Neural crest cell (in vitro differentiated cells): ENCODE results near the gene PRAMEF1. TPM values are rescaled to one million over a fixed set of nuclear protein-coding genes. Genes with fewer than 3 reads are reported as not detected.
"Not testable (repeated sequence)": the region's sequence is repeated elsewhere in the genome, so short reads cannot be mapped to it uniquely, and the experiment has no call there.

Experiments used
- DNase-seq: peaks from one replicate; pipeline ENCODE4 v3.0.0; 2021; ENCODE audit warnings: low read depth, mixed read lengths, low spot score
- H3K27ac Mint-ChIP-seq: one replicate; pipeline ENCODE4 v1.8.0; 2021; ENCODE audit warnings: mild to moderate bottlenecking, mixed read lengths; ENCODE audit not compliant: unreplicated experiment
- H3K27me3 Mint-ChIP-seq: 2 replicates; pipeline ENCODE4 v1.8.0; 2021; ENCODE audit warnings: low read depth, mild to moderate bottlenecking, mixed read lengths
- H3K36me3 Mint-ChIP-seq: 2 replicates; pipeline ENCODE4 v1.8.0; 2021; ENCODE audit warnings: low read depth, mild to moderate bottlenecking, mixed read lengths
- H3K4me1 Mint-ChIP-seq: 2 replicates; pipeline ENCODE4 v1.8.0; 2021; ENCODE audit warnings: mixed read lengths
- H3K4me3 Mint-ChIP-seq: one replicate; pipeline ENCODE4 v1.8.0; 2021; ENCODE audit warnings: mild to moderate bottlenecking, mixed read lengths
- H3K9me3 Mint-ChIP-seq: 2 replicates; pipeline ENCODE4 v1.8.0; 2021; ENCODE audit warnings: mixed read lengths
- long read RNA-seq: library from polyadenylated mRNA; unstranded; transcript quantifications from one replicate; pipeline ENCODE4 v2.0.0, GENCODE V29; 2020
- total RNA-seq: library from RNA; stranded (reverse); gene quantifications from 2 replicates; pipeline ENCODE4 v1.2.1, GENCODE V29; 2021
- TF ChIP-seq, protein P1 (sequence below): fragments of 200-600 bp; sonication (generic); conservative IDR thresholded peaks from 2 replicates; pipeline ENCODE4 v1.5.0; 2021; ENCODE audit warnings: antibody characterized with exemption, mild to moderate bottlenecking

Gene PRAMEF1, protein sequence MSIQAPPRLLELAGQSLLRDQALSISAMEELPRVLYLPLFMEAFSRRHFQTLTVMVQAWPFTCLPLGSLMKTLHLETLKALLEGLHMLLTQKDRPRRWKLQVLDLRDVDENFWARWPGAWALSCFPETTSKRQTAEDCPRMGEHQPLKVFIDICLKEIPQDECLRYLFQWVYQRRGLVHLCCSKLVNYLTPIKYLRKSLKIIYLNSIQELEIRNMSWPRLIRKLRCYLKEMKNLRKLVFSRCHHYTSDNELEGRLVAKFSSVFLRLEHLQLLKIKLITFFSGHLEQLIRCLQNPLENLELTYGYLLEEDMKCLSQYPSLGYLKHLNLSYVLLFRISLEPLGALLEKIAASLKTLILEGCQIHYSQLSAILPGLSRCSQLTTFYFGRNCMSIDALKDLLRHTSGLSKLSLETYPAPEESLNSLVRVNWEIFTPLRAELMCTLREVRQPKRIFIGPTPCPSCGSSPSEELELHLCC
- not detected in 2 replicates for total RNA-seq
- long read RNA-seq, result 0 reads

DNA sequence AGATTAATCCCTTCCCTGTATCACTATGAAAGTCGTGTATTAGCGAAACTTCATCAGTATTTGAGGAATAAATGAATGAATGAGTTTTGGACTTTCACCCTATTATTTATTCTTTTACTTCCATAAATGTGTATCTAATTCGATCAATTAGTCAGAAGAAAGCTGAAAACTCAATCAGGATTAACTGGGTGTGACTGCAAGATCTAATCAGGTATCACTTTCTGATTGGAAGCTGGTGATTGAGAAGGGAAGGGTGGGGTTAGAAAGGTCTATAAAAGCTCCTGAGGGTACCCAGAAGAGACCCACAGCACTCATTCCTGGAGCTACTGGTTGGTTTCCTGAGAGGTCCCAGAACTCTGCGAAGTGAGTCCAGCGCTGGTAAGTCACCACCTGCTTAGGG, at the start of gene PRAMEF1:
Gene PRAMEF1, plus strand, starts transcription at position 301 of the 400 bp plus-strand sequence. CDS start 1,831 bp downstream, outside the sequence.
- not testable (repeated sequence) for H3K4me1 Mint-ChIP-seq, H3K9me3 Mint-ChIP-seq, H3K36me3 Mint-ChIP-seq, H3K27ac Mint-ChIP-seq, H3K27me3 Mint-ChIP-seq, H3K4me3 Mint-ChIP-seq, DNase-seq

DNA sequence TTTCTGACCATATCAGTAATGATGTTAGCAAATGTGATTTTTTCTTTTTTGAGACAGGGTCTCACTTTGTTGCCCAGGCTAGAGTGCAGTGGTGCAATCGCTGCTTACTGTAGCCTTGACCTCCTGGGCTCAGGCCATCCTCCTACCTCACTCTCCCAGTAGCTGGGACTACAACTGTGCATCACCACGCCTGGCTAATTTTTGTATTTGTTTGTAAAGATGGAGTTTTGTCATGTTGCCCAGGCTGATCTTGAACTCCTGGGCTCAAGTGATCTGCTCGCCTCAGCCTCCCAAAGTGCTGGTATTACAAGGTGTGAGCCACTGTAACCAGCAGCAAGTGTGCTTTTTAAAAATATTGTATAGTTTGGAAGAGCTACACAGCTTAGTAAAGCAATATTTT, 49.3 kb upstream of the PRAMEF1 start:
- H3K4me3 Mint-ChIP-seq, result no peak overlapping the region
- TF ChIP-seq, protein P1, sequence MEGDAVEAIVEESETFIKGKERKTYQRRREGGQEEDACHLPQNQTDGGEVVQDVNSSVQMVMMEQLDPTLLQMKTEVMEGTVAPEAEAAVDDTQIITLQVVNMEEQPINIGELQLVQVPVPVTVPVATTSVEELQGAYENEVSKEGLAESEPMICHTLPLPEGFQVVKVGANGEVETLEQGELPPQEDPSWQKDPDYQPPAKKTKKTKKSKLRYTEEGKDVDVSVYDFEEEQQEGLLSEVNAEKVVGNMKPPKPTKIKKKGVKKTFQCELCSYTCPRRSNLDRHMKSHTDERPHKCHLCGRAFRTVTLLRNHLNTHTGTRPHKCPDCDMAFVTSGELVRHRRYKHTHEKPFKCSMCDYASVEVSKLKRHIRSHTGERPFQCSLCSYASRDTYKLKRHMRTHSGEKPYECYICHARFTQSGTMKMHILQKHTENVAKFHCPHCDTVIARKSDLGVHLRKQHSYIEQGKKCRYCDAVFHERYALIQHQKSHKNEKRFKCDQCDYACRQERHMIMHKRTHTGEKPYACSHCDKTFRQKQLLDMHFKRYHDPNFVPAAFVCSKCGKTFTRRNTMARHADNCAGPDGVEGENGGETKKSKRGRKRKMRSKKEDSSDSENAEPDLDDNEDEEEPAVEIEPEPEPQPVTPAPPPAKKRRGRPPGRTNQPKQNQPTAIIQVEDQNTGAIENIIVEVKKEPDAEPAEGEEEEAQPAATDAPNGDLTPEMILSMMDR, result no peak
- H3K9me3 Mint-ChIP-seq, result no peaks in the 10 kb centered on the region
- H3K27ac Mint-ChIP-seq, result no peak overlapping the region
- no peak for DNase-seq
- H3K36me3 Mint-ChIP-seq, result no peaks in the 10 kb centered on the region
- no peaks in the 10 kb centered on the region for H3K4me1 Mint-ChIP-seq
- peaks cover 19% of the 10 kb centered on the region for H3K27me3 Mint-ChIP-seq

DNA sequence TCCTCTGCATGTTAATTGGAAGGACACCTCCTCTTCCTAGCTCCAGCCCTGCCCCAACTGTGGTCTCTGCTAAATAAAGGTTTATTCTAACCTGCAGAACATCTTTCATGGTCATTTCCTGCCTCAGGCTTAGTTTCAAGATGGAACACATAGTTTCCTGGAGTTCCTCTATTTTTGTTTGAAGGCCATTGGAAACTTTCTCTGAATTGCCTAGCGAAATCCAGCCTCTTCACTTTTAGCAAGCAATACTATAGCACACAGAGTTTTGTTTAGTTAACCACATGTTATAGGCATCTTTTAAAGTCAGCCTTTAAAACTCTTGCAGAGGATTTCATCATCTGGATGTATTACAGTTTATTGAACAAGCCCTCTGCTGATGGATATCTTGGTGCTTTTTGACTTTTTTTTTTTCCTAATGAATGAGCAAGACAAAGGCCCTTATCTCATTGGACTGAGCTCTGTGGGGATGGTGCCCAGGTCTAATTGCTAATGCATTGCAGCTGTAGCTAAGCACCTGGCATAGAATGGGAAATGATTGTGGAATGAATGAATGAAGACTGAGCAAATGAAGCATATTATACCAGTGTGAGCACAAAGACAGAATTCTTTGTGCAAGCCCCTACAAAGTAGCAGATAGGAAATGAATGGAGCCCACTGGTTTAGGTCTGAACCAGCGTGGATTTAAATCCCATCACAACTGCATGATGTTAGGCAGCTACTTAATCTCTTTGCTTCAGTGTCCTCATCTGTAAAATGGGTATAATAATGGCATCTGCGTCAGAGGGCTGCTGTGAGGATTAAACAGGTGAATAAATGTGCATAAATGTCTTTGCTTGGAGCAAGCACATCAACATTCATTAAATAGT, 45.8 kb upstream of the PRAMEF1 start:
- Mint-ChIP-seq H3K9me3 (peaks cover 5% of the 10 kb centered on the region), H3K27ac (no peak overlapping the region), H3K4me1 (no peaks in the 10 kb centered on the region), H3K27me3 (peaks cover 18% of the 10 kb centered on the region), H3K4me3 (no peak overlapping the region), H3K36me3 (no peaks in the 10 kb centered on the region)
- DNase-seq, result no peak
- TF ChIP-seq, protein P1, result no peak

DNA sequence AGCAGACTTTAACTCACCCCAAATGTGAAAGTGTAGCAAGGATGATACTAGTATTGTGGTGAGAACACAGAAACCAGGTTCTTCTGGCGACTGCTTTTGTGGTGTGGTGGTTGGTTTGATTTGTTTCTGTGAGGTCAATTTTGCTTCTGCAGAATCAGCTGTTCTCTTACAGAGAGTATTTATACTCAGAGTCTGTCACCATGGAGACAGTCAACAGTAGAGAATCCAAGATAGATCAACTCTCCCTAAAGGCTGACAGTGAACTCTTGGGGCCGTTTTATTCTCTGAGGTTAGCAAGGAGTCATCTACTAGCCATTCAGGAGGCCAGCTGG, 45.2 kb upstream of the PRAMEF1 start, which contains the start of gene CFAP107:
Gene CFAP107, plus strand, starts transcription at position 209 of the 332 bp plus-strand sequence. CDS start 231 bp downstream, outside the sequence.
- TF ChIP-seq, protein P1, result no peak
- no peak within 1 kb of the TSS for H3K4me3 Mint-ChIP-seq
- no peaks in the 10 kb centered on the region for H3K36me3 Mint-ChIP-seq
- H3K27ac Mint-ChIP-seq, result no peak within 1 kb of the TSS
- H3K9me3 Mint-ChIP-seq, result peaks cover 5% of the 10 kb centered on the region
- peaks cover 21% of the 10 kb centered on the region for H3K27me3 Mint-ChIP-seq
- H3K4me1 Mint-ChIP-seq, result no peaks in the 10 kb centered on the region
- no peak for DNase-seq

DNA sequence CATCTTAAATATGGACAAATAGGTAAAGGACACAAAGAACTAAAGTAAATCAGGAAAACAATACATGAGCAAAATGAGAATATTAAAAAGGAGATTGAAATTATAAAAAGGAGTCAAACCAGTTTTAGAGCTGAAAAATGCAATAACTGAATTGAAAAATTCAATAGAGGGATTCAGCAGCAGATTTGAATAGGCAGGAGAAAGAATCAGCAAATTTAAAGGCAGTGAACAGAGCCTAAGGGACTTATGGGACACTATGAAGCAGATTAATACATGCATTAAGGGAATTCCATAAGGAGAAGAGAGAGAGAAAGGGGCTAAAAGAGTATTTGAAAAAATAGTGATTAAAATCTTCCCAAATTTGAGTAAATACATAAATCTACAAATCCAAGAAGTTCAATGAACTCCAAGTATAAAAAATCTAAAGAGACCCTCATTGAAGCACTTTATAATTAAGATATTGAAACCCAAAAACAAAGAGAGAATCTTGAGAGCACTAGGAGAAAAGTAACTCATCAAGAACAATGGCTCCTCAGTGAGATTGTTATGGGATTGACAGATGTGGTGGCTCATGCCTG, 42.3 kb upstream of the PRAMEF1 start:
- H3K4me1 Mint-ChIP-seq, result no peaks in the 10 kb centered on the region
- peaks cover 5% of the 10 kb centered on the region for H3K9me3 Mint-ChIP-seq
- H3K4me3 Mint-ChIP-seq, result no peak overlapping the region
- DNase-seq, result no peak
- H3K27me3 Mint-ChIP-seq, result peaks cover 41% of the 10 kb centered on the region
- no peaks in the 10 kb centered on the region for H3K36me3 Mint-ChIP-seq
- TF ChIP-seq, protein P1, result no peak
- H3K27ac Mint-ChIP-seq, result no peak overlapping the region
